ENCODE data around the gene CNTN5.

The CNTN5 gene

GRCh38 chr11:99718291-99718690 is 697.5 kb downstream of the CNTN5 start:
- Histone ChIP-seq H3K4me3 (no peak overlapping the region), H3K9ac (ENCODE audit: insufficient read length) (no peak overlapping the region), H3K27ac (no peak overlapping the region), H3K9me3 (ENCODE audit: low read depth, low read length) (no peaks in the 10 kb centered on the region), H3K36me3 (ENCODE audit: insufficient read depth, low read length) (no peaks in the 10 kb centered on the region)
- no peak for DNase-seq (ENCODE audit: low read depth, low spot score)
- TF ChIP-seq EZH2 (IDR thresholded peaks at IDR 0.05) (no peak), POLR2AphosphoS5 (IDR thresholded peaks at IDR 0.05; ENCODE audit: borderline replicate concordance, low read depth, low read length) (no peak), FOXP2 (optimal IDR thresholded peaks at IDR 0.05; ENCODE audit: control extremely low read depth, extremely low read length, insufficient read depth) (no peak)

DNA sequence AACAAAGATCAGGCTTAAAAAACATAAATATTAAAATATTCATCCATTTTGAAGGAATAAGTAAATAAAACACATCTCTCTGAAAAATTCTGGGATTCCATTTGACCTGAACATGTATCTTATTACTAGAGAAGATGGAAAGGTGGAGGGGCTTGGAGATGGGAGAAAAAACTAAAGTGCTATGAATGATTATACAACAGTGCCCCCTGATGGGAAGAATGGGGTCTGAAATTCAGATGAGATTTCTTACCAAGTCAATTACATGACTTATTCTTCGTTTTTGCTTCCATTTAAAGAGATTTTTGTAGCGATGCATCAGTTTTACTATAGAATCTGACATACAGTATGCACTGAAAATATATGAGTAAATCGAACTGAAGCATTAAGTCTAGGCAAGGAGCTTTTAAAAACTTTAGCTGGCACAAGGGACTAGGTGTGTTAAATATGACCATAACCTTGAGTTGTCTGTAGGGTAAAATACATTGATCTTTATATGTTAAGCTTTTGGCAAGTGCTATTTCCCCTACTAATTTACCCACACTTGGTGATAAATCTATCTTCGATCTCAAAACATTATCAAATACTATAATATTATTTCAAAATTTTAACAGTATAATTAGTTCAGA is 718.8 kb downstream of the CNTN5 start:
- H3K9ac ChIP-seq (ENCODE audit: insufficient read length) = no peak overlapping the region
- TF ChIP-seq FOXP2 (optimal IDR thresholded peaks at IDR 0.05; ENCODE audit: control extremely low read depth, extremely low read length, insufficient read depth) (no peak), POLR2AphosphoS5 (IDR thresholded peaks at IDR 0.05; ENCODE audit: borderline replicate concordance, low read depth, low read length) (no peak), EZH2 (IDR thresholded peaks at IDR 0.05) (no peak)
- peak; percentile 85 for DNase-seq (ENCODE audit: low read depth, low spot score)
- H3K4me3 ChIP-seq = no peak overlapping the region
- H3K27ac ChIP-seq = no peak overlapping the region
- H3K36me3 ChIP-seq (ENCODE audit: insufficient read depth, low read length) = no peaks in the 10 kb centered on the region
- H3K9me3 ChIP-seq (ENCODE audit: low read depth, low read length) = no peaks in the 10 kb centered on the region

DNA sequence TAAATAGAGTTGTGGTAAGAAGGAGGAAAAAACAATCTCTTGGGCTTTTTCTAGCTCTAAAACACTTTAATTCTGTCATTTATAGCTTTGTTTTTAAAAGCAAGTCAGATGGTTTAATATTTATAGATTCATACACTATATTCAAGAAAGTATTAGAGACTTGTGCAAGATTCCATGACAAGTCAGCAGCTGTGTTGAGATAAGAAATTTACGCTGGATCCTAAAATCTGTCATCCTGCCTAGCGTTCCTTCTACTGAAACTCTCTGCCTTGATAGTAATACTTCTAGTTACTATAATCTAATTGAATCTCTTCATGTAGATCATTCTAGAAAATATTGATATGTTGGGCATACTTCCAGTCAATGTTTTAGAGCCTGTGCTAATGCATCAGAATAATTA is 721.8 kb downstream of the CNTN5 start:
- Histone ChIP-seq H3K9me3 (ENCODE audit: low read depth, low read length) (no peaks in the 10 kb centered on the region), H3K9ac (ENCODE audit: insufficient read length) (no peak overlapping the region), H3K36me3 (ENCODE audit: insufficient read depth, low read length) (no peaks in the 10 kb centered on the region), H3K4me3 (no peak overlapping the region), H3K27ac (no peak overlapping the region)
- no peak for TF ChIP-seq EZH2 (IDR thresholded peaks at IDR 0.05)
- TF ChIP-seq POLR2AphosphoS5 (IDR thresholded peaks at IDR 0.05; ENCODE audit: borderline replicate concordance, low read depth, low read length) = no peak
- TF ChIP-seq FOXP2 (optimal IDR thresholded peaks at IDR 0.05; ENCODE audit: control extremely low read depth, extremely low read length, insufficient read depth) = no peak
- no peak for DNase-seq (ENCODE audit: low read depth, low spot score)

DNA sequence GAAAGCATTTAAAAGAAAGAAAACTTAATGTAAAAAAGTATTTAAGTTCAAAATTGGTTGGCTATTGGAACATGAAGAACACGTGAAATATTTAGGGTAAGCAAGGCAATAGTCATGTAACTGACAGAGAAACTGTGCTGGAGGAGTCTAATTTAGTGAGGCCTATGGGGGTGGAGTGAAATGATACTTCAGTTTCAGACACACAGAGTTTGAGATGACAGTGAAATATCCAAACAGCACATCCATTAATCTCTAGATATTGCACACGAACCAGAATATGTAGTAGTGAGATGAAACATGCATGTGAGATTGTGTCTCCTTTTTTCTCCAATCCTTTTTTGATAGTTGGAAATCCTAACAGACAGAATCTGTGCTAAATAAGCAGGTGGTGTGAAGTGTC is 739.0 kb downstream of the CNTN5 start:
- no peaks in the 10 kb centered on the region for H3K36me3 ChIP-seq (ENCODE audit: insufficient read depth, low read length)
- DNase-seq (ENCODE audit: low read depth, low spot score) = no peak
- no peaks in the 10 kb centered on the region for H3K9me3 ChIP-seq (ENCODE audit: low read depth, low read length)
- no peak overlapping the region for H3K9ac ChIP-seq (ENCODE audit: insufficient read length)
- no peak for TF ChIP-seq POLR2AphosphoS5 (IDR thresholded peaks at IDR 0.05; ENCODE audit: borderline replicate concordance, low read depth, low read length)
- TF ChIP-seq EZH2 (IDR thresholded peaks at IDR 0.05) = no peak
- no peak for TF ChIP-seq FOXP2 (optimal IDR thresholded peaks at IDR 0.05; ENCODE audit: control extremely low read depth, extremely low read length, insufficient read depth)
- H3K27ac ChIP-seq = no peak overlapping the region
- H3K4me3 ChIP-seq = no peak overlapping the region

DNA sequence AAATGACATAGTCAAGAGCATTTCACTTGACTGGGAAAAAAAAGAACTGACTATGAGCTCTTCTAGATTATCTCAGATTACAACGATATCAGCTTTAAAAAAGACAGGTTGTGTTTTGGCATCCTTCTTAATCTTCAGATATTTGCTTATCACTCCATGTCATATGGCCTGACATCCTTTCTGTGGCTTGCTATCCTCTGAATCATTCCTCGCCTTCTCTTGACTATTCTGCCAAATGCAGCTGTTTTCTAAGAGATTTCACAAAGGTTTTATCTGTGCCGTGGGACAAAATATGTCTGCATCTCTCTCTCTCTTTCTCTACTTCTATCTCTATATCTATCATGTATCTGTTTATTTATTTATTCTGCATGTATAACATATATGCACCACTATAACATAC is 746.1 kb downstream of the CNTN5 start:
- Histone ChIP-seq H3K4me3 (no peak overlapping the region), H3K9ac (ENCODE audit: insufficient read length) (no peak overlapping the region), H3K27ac (no peak overlapping the region), H3K36me3 (ENCODE audit: insufficient read depth, low read length) (no peaks in the 10 kb centered on the region), H3K9me3 (ENCODE audit: low read depth, low read length) (no peaks in the 10 kb centered on the region)
- TF ChIP-seq POLR2AphosphoS5 (IDR thresholded peaks at IDR 0.05; ENCODE audit: borderline replicate concordance, low read depth, low read length) = no peak
- TF ChIP-seq EZH2 (IDR thresholded peaks at IDR 0.05) = no peak
- no peak for TF ChIP-seq FOXP2 (optimal IDR thresholded peaks at IDR 0.05; ENCODE audit: control extremely low read depth, extremely low read length, insufficient read depth)
- no peak for DNase-seq (ENCODE audit: low read depth, low spot score)

GRCh38 chr11:99773646-99774045 is 752.9 kb downstream of the CNTN5 start:
- Histone ChIP-seq H3K36me3 (ENCODE audit: insufficient read depth, low read length) (no peaks in the 10 kb centered on the region), H3K9me3 (ENCODE audit: low read depth, low read length) (no peaks in the 10 kb centered on the region), H3K27ac (no peak overlapping the region), H3K9ac (ENCODE audit: insufficient read length) (no peak overlapping the region), H3K4me3 (no peak overlapping the region)
- no peak for DNase-seq (ENCODE audit: low read depth, low spot score)
- TF ChIP-seq EZH2 (IDR thresholded peaks at IDR 0.05) (no peak), FOXP2 (optimal IDR thresholded peaks at IDR 0.05; ENCODE audit: control extremely low read depth, extremely low read length, insufficient read depth) (no peak), POLR2AphosphoS5 (IDR thresholded peaks at IDR 0.05; ENCODE audit: borderline replicate concordance, low read depth, low read length) (no peak)

GRCh38 chr11:99781074-99781473 is 760.3 kb downstream of the CNTN5 start:
- no peak overlapping the region for H3K4me3 ChIP-seq
- H3K27ac ChIP-seq = no peak overlapping the region
- no peak for DNase-seq (ENCODE audit: low read depth, low spot score)
- no peak overlapping the region for H3K9ac ChIP-seq (ENCODE audit: insufficient read length)
- H3K9me3 ChIP-seq (ENCODE audit: low read depth, low read length) = no peaks in the 10 kb centered on the region
- no peak for TF ChIP-seq FOXP2 (optimal IDR thresholded peaks at IDR 0.05; ENCODE audit: control extremely low read depth, extremely low read length, insufficient read depth)
- no peak for TF ChIP-seq EZH2 (IDR thresholded peaks at IDR 0.05)
- no peak for TF ChIP-seq POLR2AphosphoS5 (IDR thresholded peaks at IDR 0.05; ENCODE audit: borderline replicate concordance, low read depth, low read length)
- no peaks in the 10 kb centered on the region for H3K36me3 ChIP-seq (ENCODE audit: insufficient read depth, low read length)

DNA sequence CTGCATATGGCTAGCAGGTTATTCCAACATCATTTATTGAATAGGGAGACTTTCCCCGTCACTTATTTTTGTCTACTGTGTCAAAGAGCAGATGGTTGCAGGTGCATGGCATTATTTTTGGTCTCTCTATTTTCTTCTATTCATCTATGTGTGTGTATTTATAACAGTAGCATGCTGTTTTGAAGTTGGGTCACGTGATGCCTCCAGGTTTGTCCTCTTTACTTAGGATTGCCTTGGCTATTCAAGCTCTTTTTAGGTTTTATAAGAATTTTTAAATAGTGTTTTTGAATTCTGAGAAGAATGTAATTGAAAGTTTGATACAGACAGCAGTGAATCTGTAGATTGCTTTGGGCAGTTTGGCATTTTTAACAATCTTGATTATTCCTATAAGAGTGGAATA is 770.6 kb downstream of the CNTN5 start:
- H3K4me3 ChIP-seq = no peak overlapping the region
- H3K36me3 ChIP-seq (ENCODE audit: insufficient read depth, low read length) = no peaks in the 10 kb centered on the region
- DNase-seq (ENCODE audit: low read depth, low spot score) = no peak
- TF ChIP-seq FOXP2 (optimal IDR thresholded peaks at IDR 0.05; ENCODE audit: control extremely low read depth, extremely low read length, insufficient read depth) (no peak), EZH2 (IDR thresholded peaks at IDR 0.05) (no peak), POLR2AphosphoS5 (IDR thresholded peaks at IDR 0.05; ENCODE audit: borderline replicate concordance, low read depth, low read length) (no peak)
- no peak overlapping the region for H3K27ac ChIP-seq
- no peaks in the 10 kb centered on the region for H3K9me3 ChIP-seq (ENCODE audit: low read depth, low read length)
- no peak overlapping the region for H3K9ac ChIP-seq (ENCODE audit: insufficient read length)

- Histone ChIP-seq H3K27ac (no peak overlapping the region), H3K9ac (ENCODE audit: insufficient read length) (no peak overlapping the region), H3K4me3 (no peak overlapping the region), H3K9me3 (ENCODE audit: low read depth, low read length) (no peaks in the 10 kb centered on the region), H3K36me3 (ENCODE audit: insufficient read depth, low read length) (no peaks in the 10 kb centered on the region)
- TF ChIP-seq FOXP2 (optimal IDR thresholded peaks at IDR 0.05; ENCODE audit: control extremely low read depth, extremely low read length, insufficient read depth) (no peak), POLR2AphosphoS5 (IDR thresholded peaks at IDR 0.05; ENCODE audit: borderline replicate concordance, low read depth, low read length) (no peak), EZH2 (IDR thresholded peaks at IDR 0.05) (no peak)
- DNase-seq (ENCODE audit: low read depth, low spot score) = no peak
These were observed 775.2 kb downstream of the CNTN5 start for GRCh38 chr11:99795999-99796398.
